SK-N-SH treated with all-trans-retinoic acid at 6 μM for 48 hours (cell line): ENCODE data around the gene SURF1.

Experiments
- ATAC-seq: fragments of 200-7000 bp; cut with Tn5 transposase; 3 replicates; pipeline ENCODE4 v1.9.1; 2020; ENCODE audit warnings: mild to moderate bottlenecking, moderate library complexity
- ARNTL ChIP-seq: fragments of 450-650 bp; formaldehyde crosslinking; IDR thresholded peaks from 2 replicates; pipeline ENCODE4 v1.5.0; 2020; ENCODE audit warnings: low read depth, mild to moderate bottlenecking, moderate library complexity, borderline replicate concordance
- BACH2 ChIP-seq: fragments of 250-450 bp; sonication (Bioruptor Pico); IDR thresholded peaks from 2 replicates; pipeline ENCODE4 v1.9.0; 2021; ENCODE audit warnings: mild to moderate bottlenecking, borderline replicate concordance
- CSDC2 ChIP-seq: fragments of 250-450 bp; sonication (Bioruptor Pico); IDR thresholded peaks from 2 replicates; pipeline ENCODE4 v1.5.0; 2020; ENCODE audit warnings: mild to moderate bottlenecking, moderate library complexity
- ESRRG ChIP-seq: fragments of 250-450 bp; sonication (Bioruptor Pico); IDR thresholded peaks from 2 replicates; pipeline ENCODE4 v1.6.1; 2021; ENCODE audit warnings: mild to moderate bottlenecking
- GLIS3 ChIP-seq: fragments of 250-450 bp; sonication (Bioruptor Pico); IDR thresholded peaks from 2 replicates; pipeline ENCODE4 v1.5.0; 2020; ENCODE audit warnings: mild to moderate bottlenecking, moderate library complexity
- ISL1 ChIP-seq: fragments of 250-450 bp; sonication (Bioruptor Pico); IDR thresholded peaks from 2 replicates; pipeline ENCODE4 v2.1.2; 2022; ENCODE audit warnings: mild to moderate bottlenecking, moderate library complexity
- OSR1 ChIP-seq: fragments of 250-450 bp; sonication (Bioruptor Pico); IDR thresholded peaks from 2 replicates; pipeline ENCODE4 v1.8.0; 2022; ENCODE audit warnings: moderate library complexity, mild to moderate bottlenecking, inconsistent platforms
- PPARA ChIP-seq: fragments of 250-450 bp; sonication (Bioruptor Pico); IDR thresholded peaks from 2 replicates; pipeline ENCODE4 v1.5.0; 2020; ENCODE audit warnings: mild to moderate bottlenecking, borderline replicate concordance
- RARB ChIP-seq: fragments of 250-450 bp; sonication (Bioruptor Pico); IDR thresholded peaks from 2 replicates; pipeline ENCODE4 v1.8.0; 2021; ENCODE audit warnings: mild to moderate bottlenecking, moderate library complexity
- SNAI2 ChIP-seq: fragments of 250-450 bp; sonication (Bioruptor Pico); IDR thresholded peaks from 2 replicates; pipeline ENCODE4 v1.5.0; 2020; ENCODE audit warnings: mild to moderate bottlenecking, moderate library complexity
- TCF4 ChIP-seq: fragments of 250-450 bp; sonication (Bioruptor Pico); IDR thresholded peaks from 2 replicates; pipeline ENCODE4 v1.8.0; 2021; ENCODE audit warnings: mild to moderate bottlenecking, moderate library complexity, borderline replicate concordance
- TOX ChIP-seq: fragments of 250-450 bp; sonication (Bioruptor Pico); IDR thresholded peaks from 2 replicates; pipeline ENCODE4 v1.8.0; 2021; ENCODE audit warnings: mild to moderate bottlenecking, moderate library complexity, borderline replicate concordance
- ZC3H10 ChIP-seq: fragments of 250-450 bp; sonication (Bioruptor Pico); IDR thresholded peaks from 2 replicates; pipeline ENCODE4 v1.5.1; 2021; ENCODE audit warnings: mild to moderate bottlenecking, moderate library complexity
- ZFP3 ChIP-seq: fragments of 250-450 bp; sonication (Bioruptor Pico); IDR thresholded peaks from 2 replicates; pipeline ENCODE4 v1.5.0; 2020; ENCODE audit warnings: mild to moderate bottlenecking, moderate library complexity
- ZFP30 ChIP-seq: fragments of 450-650 bp; formaldehyde crosslinking; IDR thresholded peaks from 2 replicates; pipeline ENCODE4 v1.5.0; 2022; ENCODE audit warnings: mild to moderate bottlenecking, moderate library complexity
- ZNF565 ChIP-seq: fragments of 450-650 bp; formaldehyde crosslinking; conservative IDR thresholded peaks from 2 replicates; pipeline ENCODE4 v1.5.0; 2020; ENCODE audit warnings: low read depth, mild to moderate bottlenecking, moderate library complexity
- ZNF70 ChIP-seq: fragments of 450-650 bp; formaldehyde crosslinking; IDR thresholded peaks from 2 replicates; pipeline ENCODE4 v1.5.0; 2020; ENCODE audit warnings: mild to moderate bottlenecking, moderate library complexity
- ZNF8 ChIP-seq: fragments of 450-650 bp; formaldehyde crosslinking; IDR thresholded peaks from 2 replicates; pipeline ENCODE4 v1.5.0; 2020; ENCODE audit warnings: mild to moderate bottlenecking, moderate library complexity
- TF ChIP-seq, protein P1 (sequence below): fragments of 250-450 bp; sonication (Bioruptor Pico); IDR thresholded peaks from 2 replicates; pipeline ENCODE4 v1.5.0; 2020; ENCODE audit warnings: mild to moderate bottlenecking, moderate library complexity
- TF ChIP-seq, protein P2 (sequence below): fragments of 250-450 bp; sonication (Bioruptor Pico); IDR thresholded peaks from 2 replicates; pipeline ENCODE4 v1.8.0; 2021; ENCODE audit warnings: low read depth, mild to moderate bottlenecking, moderate library complexity, borderline replicate concordance
- TF ChIP-seq, protein P3 (sequence below): fragments of 250-450 bp; sonication (Bioruptor Pico); IDR thresholded peaks from 2 replicates; pipeline ENCODE4 v1.8.0; 2020; ENCODE audit warnings: mild to moderate bottlenecking, moderate library complexity, borderline replicate concordance
- TF ChIP-seq, protein P4 (sequence below): fragments of 250-450 bp; sonication (Bioruptor Pico); IDR thresholded peaks from 2 replicates; pipeline ENCODE4 v1.5.1; 2021; ENCODE audit warnings: mild to moderate bottlenecking, moderate library complexity
- TF ChIP-seq, protein P5 (sequence below): fragments of 250-450 bp; sonication (Bioruptor Pico); IDR thresholded peaks from 2 replicates; pipeline ENCODE4 v1.5.1; 2020; ENCODE audit warnings: low read depth, mild to moderate bottlenecking, moderate library complexity

The SURF1 gene

DNA sequence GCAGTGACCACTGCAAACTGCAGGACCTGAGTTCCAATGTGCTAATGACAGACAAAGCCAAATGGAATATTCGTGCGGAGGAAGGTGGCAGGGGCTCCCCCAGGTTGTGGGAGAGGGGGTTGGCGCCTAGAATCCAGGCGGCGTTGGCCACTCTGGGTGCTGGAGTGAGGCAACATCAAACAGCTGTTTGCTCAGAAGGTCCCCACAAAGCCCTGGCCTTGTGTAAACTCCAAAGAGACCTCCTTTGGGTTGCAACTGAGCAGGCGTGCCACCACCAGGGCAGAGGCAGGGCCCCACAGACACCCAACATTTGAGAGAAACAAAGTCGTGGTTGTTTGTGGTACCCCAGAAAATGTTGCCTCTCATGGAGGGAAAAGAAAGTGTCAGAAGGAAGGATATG lies 34.4 kb upstream of the SURF1 start (continued):
- TF ChIP-seq, protein P1, sequence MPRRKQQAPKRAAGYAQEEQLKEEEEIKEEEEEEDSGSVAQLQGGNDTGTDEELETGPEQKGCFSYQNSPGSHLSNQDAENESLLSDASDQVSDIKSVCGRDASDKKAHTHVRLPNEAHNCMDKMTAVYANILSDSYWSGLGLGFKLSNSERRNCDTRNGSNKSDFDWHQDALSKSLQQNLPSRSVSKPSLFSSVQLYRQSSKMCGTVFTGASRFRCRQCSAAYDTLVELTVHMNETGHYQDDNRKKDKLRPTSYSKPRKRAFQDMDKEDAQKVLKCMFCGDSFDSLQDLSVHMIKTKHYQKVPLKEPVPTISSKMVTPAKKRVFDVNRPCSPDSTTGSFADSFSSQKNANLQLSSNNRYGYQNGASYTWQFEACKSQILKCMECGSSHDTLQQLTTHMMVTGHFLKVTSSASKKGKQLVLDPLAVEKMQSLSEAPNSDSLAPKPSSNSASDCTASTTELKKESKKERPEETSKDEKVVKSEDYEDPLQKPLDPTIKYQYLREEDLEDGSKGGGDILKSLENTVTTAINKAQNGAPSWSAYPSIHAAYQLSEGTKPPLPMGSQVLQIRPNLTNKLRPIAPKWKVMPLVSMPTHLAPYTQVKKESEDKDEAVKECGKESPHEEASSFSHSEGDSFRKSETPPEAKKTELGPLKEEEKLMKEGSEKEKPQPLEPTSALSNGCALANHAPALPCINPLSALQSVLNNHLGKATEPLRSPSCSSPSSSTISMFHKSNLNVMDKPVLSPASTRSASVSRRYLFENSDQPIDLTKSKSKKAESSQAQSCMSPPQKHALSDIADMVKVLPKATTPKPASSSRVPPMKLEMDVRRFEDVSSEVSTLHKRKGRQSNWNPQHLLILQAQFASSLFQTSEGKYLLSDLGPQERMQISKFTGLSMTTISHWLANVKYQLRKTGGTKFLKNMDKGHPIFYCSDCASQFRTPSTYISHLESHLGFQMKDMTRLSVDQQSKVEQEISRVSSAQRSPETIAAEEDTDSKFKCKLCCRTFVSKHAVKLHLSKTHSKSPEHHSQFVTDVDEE (CRISPR knock-in tag): no peak
- no peak for TF ChIP-seq ZNF70 (CRISPR knock-in tag)
- no peak for TF ChIP-seq ZC3H10 (CRISPR knock-in tag)
- TF ChIP-seq ZFP30 (CRISPR knock-in tag): no peak
- no peak for TF ChIP-seq ARNTL (CRISPR knock-in tag)
- TF ChIP-seq PPARA: no peak
- TF ChIP-seq GLIS3 (CRISPR knock-in tag): no peak
- no peak for TF ChIP-seq ISL1 (CRISPR knock-in tag)
- TF ChIP-seq SNAI2 (CRISPR knock-in tag): no peak
- no peak for TF ChIP-seq ESRRG (CRISPR knock-in tag)
- TF ChIP-seq BACH2 (CRISPR knock-in tag): no peak
- TF ChIP-seq OSR1 (CRISPR knock-in tag): no peak
- no peak for TF ChIP-seq ZNF565 (CRISPR knock-in tag)

DNA sequence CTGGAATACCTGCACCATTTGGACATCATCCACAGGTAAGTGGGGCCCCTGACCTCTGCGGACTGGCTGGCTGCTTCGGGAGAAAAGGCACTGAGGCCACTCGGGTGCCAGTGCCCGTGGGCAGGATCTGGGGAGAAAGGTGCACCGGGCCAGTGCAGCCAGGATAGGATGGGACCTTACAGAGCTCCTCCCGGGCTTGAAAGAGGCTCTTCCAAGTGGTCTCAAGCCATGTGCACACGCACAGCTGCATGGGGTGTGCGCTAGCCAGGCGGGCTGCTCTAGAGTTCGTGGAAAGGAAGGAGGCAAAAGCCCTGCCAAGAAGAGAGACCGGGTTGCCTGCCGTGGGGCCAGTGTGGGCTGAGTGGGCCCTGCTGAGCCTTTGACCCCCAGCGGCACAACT lies 33.3 kb upstream of the SURF1 start:
- ATAC-seq: no peak
- TF ChIP-seq, protein P2, sequence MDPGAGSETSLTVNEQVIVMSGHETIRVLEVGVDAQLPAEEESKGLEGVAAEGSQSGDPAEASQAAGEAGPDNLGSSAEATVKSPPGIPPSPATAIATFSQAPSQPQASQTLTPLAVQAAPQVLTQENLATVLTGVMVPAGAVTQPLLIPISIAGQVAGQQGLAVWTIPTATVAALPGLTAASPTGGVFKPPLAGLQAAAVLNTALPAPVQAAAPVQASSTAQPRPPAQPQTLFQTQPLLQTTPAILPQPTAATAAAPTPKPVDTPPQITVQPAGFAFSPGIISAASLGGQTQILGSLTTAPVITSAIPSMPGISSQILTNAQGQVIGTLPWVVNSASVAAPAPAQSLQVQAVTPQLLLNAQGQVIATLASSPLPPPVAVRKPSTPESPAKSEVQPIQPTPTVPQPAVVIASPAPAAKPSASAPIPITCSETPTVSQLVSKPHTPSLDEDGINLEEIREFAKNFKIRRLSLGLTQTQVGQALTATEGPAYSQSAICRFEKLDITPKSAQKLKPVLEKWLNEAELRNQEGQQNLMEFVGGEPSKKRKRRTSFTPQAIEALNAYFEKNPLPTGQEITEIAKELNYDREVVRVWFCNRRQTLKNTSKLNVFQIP (CRISPR knock-in tag): no peak
- TF ChIP-seq PPARA (no peak), ESRRG (CRISPR knock-in tag) (no peak), TOX (no peak), ZFP30 (CRISPR knock-in tag) (no peak), ZNF565 (CRISPR knock-in tag) (no peak), ZNF8 (no peak), OSR1 (CRISPR knock-in tag) (no peak), SNAI2 (CRISPR knock-in tag) (no peak), ZC3H10 (CRISPR knock-in tag) (no peak), TCF4 (no peak), ISL1 (CRISPR knock-in tag) (no peak)

DNA sequence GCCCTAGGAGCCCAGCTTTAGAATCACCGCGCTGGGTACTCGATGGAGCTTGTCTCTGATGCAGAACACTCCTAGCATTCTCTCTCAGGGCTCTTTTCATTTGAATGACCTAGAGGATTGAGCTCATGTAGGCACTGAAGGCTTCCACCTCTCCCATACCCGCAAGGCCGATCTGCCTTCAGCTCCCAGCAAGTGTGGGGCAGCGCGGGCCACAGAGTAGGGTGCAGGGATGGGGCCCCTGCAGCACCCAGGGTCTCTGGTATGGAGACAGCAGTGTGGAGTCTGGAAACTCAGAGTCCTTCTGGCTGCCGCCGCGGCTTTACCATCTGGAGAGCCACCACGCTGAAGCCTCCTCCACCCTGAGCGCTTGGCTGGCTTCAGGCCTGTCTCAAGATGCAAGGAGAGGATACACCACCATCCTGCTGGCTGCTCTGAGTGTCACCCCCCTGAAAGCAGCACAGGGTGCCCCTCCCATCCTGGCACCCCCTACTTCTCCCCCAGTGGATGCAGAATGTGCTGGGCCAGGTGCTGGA lies 32.8 kb upstream of the SURF1 start:
- no peak for ATAC-seq
- TF ChIP-seq, protein P3, sequence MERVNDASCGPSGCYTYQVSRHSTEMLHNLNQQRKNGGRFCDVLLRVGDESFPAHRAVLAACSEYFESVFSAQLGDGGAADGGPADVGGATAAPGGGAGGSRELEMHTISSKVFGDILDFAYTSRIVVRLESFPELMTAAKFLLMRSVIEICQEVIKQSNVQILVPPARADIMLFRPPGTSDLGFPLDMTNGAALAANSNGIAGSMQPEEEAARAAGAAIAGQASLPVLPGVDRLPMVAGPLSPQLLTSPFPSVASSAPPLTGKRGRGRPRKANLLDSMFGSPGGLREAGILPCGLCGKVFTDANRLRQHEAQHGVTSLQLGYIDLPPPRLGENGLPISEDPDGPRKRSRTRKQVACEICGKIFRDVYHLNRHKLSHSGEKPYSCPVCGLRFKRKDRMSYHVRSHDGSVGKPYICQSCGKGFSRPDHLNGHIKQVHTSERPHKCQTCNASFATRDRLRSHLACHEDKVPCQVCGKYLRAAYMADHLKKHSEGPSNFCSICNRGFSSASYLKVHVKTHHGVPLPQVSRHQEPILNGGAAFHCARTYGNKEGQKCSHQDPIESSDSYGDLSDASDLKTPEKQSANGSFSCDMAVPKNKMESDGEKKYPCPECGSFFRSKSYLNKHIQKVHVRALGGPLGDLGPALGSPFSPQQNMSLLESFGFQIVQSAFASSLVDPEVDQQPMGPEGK (CRISPR knock-in tag): no peak
- TF ChIP-seq ZNF70 (CRISPR knock-in tag) (no peak), ESRRG (CRISPR knock-in tag) (no peak), PPARA (no peak), OSR1 (CRISPR knock-in tag) (no peak), TOX (no peak)
- TF ChIP-seq, protein P4, sequence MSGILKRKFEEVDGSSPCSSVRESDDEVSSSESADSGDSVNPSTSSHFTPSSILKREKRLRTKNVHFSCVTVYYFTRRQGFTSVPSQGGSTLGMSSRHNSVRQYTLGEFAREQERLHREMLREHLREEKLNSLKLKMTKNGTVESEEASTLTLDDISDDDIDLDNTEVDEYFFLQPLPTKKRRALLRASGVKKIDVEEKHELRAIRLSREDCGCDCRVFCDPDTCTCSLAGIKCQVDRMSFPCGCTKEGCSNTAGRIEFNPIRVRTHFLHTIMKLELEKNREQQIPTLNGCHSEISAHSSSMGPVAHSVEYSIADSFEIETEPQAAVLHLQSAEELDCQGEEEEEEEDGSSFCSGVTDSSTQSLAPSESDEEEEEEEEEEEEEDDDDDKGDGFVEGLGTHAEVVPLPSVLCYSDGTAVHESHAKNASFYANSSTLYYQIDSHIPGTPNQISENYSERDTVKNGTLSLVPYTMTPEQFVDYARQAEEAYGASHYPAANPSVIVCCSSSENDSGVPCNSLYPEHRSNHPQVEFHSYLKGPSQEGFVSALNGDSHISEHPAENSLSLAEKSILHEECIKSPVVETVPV: no peak

DNA sequence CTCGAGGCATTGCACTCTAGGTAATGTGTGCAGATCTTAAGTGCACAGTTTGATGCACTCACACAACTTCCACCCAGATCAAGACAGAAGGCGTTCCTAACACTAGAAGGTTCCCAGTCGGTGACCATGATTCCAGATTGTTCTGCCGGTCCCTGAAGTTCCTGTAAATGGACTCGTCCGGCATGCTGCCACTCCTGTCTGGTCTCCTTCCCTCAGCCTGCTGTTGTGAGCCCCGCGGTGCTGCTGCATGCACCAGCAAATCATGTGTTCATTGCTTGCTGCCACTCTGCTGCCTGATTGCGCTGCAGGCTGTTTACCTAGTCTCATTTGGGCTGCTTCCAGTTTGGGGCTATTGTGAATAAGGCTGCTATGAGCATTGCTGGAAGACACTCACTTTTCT lies 31.4 kb upstream of the SURF1 start:
- TF ChIP-seq ESRRG (CRISPR knock-in tag) (no peak), ZFP3 (CRISPR knock-in tag) (no peak), GLIS3 (CRISPR knock-in tag) (no peak), CSDC2 (CRISPR knock-in tag) (no peak), SNAI2 (CRISPR knock-in tag) (no peak), PPARA (no peak), TOX (no peak), TCF4 (no peak), OSR1 (CRISPR knock-in tag) (no peak), ARNTL (CRISPR knock-in tag) (no peak), ISL1 (CRISPR knock-in tag) (no peak), ZNF8 (no peak), ZNF565 (CRISPR knock-in tag) (no peak), RARB (CRISPR knock-in tag) (no peak), BACH2 (CRISPR knock-in tag) (no peak)
- TF ChIP-seq, protein P5, sequence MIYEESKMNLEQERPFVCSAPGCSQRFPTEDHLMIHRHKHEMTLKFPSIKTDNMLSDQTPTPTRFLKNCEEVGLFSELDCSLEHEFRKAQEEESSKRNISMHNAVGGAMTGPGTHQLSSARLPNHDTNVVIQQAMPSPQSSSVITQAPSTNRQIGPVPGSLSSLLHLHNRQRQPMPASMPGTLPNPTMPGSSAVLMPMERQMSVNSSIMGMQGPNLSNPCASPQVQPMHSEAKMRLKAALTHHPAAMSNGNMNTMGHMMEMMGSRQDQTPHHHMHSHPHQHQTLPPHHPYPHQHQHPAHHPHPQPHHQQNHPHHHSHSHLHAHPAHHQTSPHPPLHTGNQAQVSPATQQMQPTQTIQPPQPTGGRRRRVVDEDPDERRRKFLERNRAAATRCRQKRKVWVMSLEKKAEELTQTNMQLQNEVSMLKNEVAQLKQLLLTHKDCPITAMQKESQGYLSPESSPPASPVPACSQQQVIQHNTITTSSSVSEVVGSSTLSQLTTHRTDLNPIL (CRISPR knock-in tag): no peak
- TF ChIP-seq, protein P4: no peak
- no peak for ATAC-seq
